Measurements from ENCODE around the gene PRICKLE2. TPM values are rescaled to one million over a fixed set of nuclear protein-coding genes. Genes with fewer than 3 reads are reported as not detected.
A peak's percentile ranks its signal among the peaks of the same experiment; 100 is the strongest.

Gene PRICKLE2
- total RNA-seq, 1 donor from 2014 or later = 56.1 TPM

GRCh38 chr3:64073158-64073761 is 152.0 kb downstream of the PRICKLE2 start:
- no peak for DNase-seq (ENCODE audit: low read depth)

GRCh38 chr3:64072126-64072525 is 153.1 kb downstream of the PRICKLE2 start:
- no peak for DNase-seq (ENCODE audit: low read depth)

GRCh38 chr3:64070704-64071103 is 154.6 kb downstream of the PRICKLE2 start:
- no peak for DNase-seq (ENCODE audit: low read depth)

GRCh38 chr3:64067506-64068346 is 157.5 kb downstream of the PRICKLE2 start:
- DNase-seq (ENCODE audit: low read depth) = no peak

DNA sequence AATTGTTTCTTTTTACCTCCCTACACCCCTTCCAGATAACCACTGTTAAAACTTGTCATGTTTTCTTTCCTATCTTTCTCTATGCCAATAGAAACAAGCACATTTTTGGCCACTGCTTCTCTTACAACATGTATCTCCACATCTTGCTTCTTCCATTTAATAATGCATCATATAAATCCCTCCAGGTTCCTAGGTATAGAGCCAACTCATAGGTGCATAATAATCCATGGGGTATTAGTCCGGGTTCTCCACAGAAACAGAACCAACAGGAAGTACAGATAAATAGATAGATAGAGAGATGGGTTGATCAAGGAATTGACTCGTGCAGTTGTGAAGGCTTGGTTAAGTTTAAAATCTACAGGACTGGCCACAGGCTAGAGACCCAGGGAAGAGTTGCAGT is 160.5 kb downstream of the PRICKLE2 start:
- DNase-seq (ENCODE audit: low read depth) = no peak

DNA sequence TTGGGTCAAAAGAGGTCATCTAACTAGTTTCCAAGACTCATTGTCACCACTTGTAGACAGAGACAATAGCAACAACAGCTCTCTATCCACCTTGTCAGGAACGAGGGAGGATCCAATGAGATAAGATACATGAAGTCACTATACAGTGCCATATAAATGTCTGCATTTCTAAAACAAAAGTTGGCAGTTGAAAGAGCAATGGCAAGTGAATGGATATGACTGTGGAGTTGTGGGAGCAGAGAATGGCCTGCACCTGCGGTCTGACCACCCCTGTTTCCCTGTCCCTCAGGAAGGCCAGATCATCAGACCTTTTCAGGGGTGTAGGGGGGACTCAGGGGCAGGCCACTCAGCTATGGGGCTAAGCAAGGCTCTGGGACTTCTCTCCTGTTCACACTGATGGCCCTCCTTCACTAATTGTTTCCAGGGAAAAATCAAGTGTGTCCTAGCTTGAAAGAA is 161.3 kb downstream of the PRICKLE2 start:
- DNase-seq (ENCODE audit: low read depth) = no peak

GRCh38 chr3:64063207-64063982 is 161.9 kb downstream of the PRICKLE2 start:
- DNase-seq (ENCODE audit: low read depth) = no peak

GRCh38 chr3:64061628-64062027 is 163.6 kb downstream of the PRICKLE2 start:
- DNase-seq (ENCODE audit: low read depth) = no peak

GRCh38 chr3:64059484-64060175 is 165.6 kb downstream of the PRICKLE2 start:
- no peak for DNase-seq (ENCODE audit: low read depth)

DNA sequence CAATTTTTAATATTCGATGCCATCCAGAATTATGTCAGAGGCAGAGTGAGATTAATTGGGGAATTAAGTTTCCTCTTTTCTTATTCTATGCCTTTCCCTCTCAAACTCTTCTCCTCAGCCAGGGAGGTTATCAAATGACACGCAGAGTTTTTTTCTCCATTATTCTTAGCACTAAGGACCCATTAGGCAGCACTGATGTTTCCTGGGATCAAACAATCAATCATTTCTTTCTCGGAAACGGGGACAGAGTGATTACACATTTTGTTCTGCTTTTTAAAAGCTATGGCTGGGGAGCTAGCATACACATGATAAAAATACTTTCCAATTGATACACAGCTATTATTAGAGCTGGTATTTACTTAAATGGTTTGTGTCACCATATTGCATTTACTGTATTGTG is 166.7 kb downstream of the PRICKLE2 start:
- DNase-seq (ENCODE audit: low read depth) = no peak

DNA sequence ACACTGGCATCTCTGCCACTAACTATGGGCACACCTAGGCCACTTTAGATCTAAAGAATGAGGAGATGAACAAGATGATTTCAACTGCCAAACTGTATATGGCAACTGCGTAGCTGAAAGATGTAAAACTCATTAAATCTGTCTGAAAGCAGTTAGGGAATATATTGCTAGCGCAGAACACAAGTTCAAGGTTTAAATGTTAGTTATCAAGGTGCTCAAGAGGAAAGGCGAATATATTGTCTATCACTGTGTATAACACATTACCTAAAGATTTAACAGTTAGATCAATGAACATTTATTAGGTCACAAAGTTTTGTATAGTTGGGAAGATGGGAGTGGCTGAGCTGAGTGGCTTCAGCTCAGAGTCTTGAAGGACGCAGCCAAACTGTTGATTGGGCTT is 168.0 kb downstream of the PRICKLE2 start:
- DNase-seq (ENCODE audit: low read depth) = no peak

DNA sequence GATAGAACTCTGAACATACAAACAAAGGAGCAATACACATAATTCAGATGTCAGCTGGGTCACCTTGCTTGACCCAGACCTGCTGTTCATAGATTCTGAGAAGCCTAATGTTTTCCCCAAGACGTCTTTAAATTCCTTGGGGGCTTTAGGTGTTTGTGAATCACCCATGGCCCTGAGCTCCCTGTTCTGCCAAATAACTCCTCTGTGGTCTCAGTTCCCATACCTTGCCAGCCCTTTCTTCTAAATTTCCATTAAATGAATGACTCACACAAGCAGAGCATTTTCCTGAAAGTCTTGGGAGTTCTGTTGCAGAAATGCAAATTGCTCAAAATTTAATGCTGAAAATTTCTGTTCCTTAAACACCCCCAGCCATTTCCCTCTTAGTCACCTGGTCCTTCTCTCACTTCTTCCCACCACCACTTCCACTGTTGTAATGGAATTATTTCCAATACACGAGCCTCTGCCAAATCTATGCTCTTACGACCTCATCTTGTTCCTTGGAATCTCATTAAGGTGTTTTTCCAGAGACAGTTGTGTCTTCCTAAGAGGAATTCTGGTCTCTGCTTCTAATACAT is 168.6 kb downstream of the PRICKLE2 start:
- DNase-seq (ENCODE audit: low read depth) = peak; percentile 98

- no peak for DNase-seq (ENCODE audit: low read depth)
These were observed 170.2 kb downstream of the PRICKLE2 start for GRCh38 chr3:64055076-64055475.

DNA sequence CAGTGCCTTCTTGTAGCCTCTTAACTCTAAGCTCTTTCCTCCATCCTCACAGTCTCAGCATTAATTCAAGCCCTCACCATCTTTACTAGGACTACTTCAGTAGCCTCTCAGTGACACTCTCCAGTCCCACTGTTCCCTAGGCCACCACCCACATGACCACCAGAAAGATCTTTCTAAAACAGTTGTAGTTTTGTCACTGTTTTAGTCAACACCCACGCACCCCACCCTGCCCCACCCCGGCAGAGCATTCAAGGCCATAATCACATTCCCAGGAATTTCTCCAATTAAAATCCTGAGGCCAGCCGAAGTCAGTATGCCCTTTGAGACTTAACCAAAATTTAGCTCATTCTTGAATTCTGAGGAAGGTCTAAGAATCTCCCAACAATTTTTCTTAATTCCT is 170.8 kb downstream of the PRICKLE2 start:
- DNase-seq (ENCODE audit: low read depth) = no peak

DNA sequence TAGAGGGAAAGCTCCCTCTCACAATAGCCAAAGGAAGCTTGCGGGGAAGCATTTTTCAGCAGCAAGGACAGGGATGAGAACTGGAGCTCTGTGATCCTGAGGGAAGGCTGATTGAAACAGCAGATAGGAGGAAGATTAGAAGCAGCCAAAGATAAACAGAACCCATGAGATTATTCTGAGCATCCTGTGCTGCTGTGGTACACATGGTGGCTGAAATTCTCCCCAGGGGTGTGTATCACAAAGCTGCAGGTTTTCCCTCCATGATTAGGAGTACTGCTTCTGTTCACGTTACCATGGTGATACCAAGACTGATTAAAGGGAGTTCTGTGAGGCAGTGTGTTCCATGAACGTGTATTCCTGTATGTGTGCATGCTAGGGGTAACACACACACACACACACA is 171.7 kb downstream of the PRICKLE2 start:
- no peak for DNase-seq (ENCODE audit: low read depth)

DNA sequence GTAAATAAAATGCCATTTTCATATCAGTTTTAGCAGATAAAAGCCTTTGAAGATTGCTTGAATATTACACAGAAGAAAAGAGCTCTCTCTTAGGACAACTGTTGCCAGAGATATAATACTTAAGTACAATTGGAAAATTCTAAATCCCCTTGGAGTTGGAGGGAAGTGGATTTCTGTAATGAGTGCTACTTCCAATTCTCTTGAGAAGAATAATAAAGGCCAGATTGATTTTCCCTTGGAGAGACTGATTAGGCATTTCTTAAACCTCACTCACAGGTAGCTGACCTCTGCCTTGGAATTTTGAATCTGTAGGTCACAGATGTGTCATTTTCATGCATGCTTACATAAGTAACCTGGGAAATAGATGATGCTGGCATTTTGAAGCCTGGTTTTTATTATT is 172.1 kb downstream of the PRICKLE2 start:
- no peak for DNase-seq (ENCODE audit: low read depth)

- DNase-seq (ENCODE audit: low read depth) = no peak
These were observed 175.4 kb downstream of the PRICKLE2 start for GRCh38 chr3:64049832-64050231.

DNA sequence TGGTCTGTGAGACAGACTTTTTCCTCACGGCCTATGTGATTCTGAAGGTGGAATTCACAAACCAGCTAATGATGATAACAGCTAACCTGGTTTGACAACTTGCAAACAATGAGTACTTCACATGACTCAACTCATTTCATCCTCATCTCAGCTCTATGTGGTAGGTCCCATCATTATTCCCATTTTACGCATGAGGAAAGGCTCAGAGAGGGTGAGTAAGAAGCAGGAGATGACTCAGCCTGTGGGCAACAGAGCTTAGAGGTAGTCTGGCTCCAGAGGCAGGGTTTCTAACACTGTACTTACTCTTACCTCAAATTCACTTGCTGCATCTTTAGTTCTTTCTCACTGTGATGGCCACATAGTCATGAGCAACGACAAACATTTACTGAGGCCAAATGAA is 176.1 kb downstream of the PRICKLE2 start:
- peak; percentile 81 for DNase-seq (ENCODE audit: low read depth)

- peak; percentile 24 for DNase-seq (ENCODE audit: low read depth)
These were observed 176.6 kb downstream of the PRICKLE2 start for GRCh38 chr3:64048631-64049061.

DNA sequence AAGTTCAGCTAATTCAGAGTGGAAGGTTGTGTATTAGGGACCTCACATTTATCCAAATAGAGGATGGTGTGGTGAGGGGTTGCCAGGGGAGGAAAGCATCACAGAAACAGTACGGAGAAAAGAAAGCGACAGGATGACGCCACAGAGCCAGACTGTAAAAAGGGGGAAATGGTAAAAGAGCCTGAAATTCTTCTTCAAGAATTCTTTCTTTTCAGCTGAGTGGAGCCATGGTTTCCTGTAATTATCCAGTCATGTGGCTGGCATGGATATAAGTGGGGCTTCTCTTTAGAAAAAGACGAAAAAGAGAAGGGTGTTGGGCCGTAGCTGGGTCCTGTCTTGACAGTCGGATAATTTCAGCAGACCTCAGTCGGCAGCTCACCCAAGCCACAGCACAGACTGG is 177.5 kb downstream of the PRICKLE2 start:
- no peak for DNase-seq (ENCODE audit: low read depth)

- no peak for DNase-seq (ENCODE audit: low read depth)
These were observed 178.2 kb downstream of the PRICKLE2 start for GRCh38 chr3:64046996-64047594.

All from renal cortical epithelial cell (primary cell).